ENCODE data around the gene ELAVL4. TPM values are rescaled to one million over a fixed set of nuclear protein-coding genes. Genes with fewer than 3 reads are reported as not detected.

Gene ELAVL4
- total RNA-seq, 1 donor from 2014 or later, result not detected

GRCh38 chr1:50246869-50247268 is 138.1 kb downstream of the ELAVL4 start:
- no peak overlapping the region for H3K4me3 Mint-ChIP-seq (ENCODE audit: unreplicated experiment)
- no peak for DNase-seq (ENCODE audit: low read depth)

DNA sequence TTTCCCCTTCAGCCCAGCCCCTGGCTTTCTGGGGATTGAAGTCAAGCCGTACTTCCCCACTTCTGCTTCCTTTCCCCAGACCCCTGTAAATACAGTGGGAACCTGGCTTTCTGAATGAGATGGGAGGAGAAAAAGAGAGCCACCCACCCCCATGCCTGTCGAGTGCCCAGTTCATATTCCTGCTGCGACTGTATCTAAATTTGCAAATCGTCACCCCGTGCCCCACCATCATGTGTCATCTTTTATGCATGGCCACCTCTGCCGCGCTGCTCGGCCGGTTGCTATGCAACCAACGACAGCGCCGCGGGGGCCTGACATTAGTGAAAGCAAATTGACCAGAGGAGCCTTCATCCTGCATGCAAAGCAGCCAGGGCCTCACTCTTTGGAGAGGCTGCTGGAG is 143.0 kb downstream of the ELAVL4 start:
- Histone ChIP-seq H3K9me3 (ENCODE audit: insufficient read depth, low read depth, low read length) (no peaks in the 10 kb centered on the region), H3K36me3 (ENCODE audit: insufficient read depth, low read length) (no peaks in the 10 kb centered on the region), H3K9ac (ENCODE audit: low read length) (no peak overlapping the region), H4K20me1 (ENCODE audit: insufficient read depth, low read length) (no peaks in the 10 kb centered on the region), H3K4me3 (ENCODE audit: insufficient read depth, low read depth, low read length) (no peak overlapping the region), H3K79me2 (ENCODE audit: insufficient read depth, low read length) (no peaks in the 10 kb centered on the region), H3K27me3 (ENCODE audit: insufficient read depth, low read length) (no peaks in the 10 kb centered on the region), H2AFZ (ENCODE audit: low read depth, low read length) (no peak overlapping the region), H3K27ac (ENCODE audit: low read depth, low read length) (no peak overlapping the region), H3K4me1 (ENCODE audit: insufficient read depth, low read length) (no peaks in the 10 kb centered on the region), H3K4me2 (ENCODE audit: low read length) (peak overlapping the region; percentile 33)
- TF ChIP-seq CTCF (IDR thresholded peaks at IDR 0.05; ENCODE audit: insufficient read depth, low read depth, low read length) (no peak), EZH2 (IDR thresholded peaks at IDR 0.05; ENCODE audit: insufficient read depth, low read length) (no peak)
- Mint-ChIP-seq H3K27ac (ENCODE audit: unreplicated experiment) (no peak overlapping the region), H3K36me3 (ENCODE audit: low read depth, unreplicated experiment) (no peaks in the 10 kb centered on the region), H3K9me3 (ENCODE audit: unreplicated experiment) (no peaks in the 10 kb centered on the region), H3K4me1 (ENCODE audit: low read depth, unreplicated experiment) (no peaks in the 10 kb centered on the region), H3K4me3 (ENCODE audit: unreplicated experiment) (no peak overlapping the region), H3K27me3 (ENCODE audit: low read depth, unreplicated experiment) (peaks cover 47% of the 10 kb centered on the region)
- FAIRE-seq (no peak), DNase-seq (ENCODE audit: low read depth) (no peak)

More at GRCh38 chr1:50246869-50247268, 138.1 kb downstream of the ELAVL4 start:
- H3K36me3 Mint-ChIP-seq (ENCODE audit: low read depth, unreplicated experiment), result no peaks in the 10 kb centered on the region
- Histone ChIP-seq H3K4me3 (ENCODE audit: insufficient read depth, low read depth, low read length) (no peak overlapping the region), H3K4me1 (ENCODE audit: insufficient read depth, low read length) (no peaks in the 10 kb centered on the region), H3K27me3 (ENCODE audit: insufficient read depth, low read length) (no peaks in the 10 kb centered on the region), H3K79me2 (ENCODE audit: insufficient read depth, low read length) (no peaks in the 10 kb centered on the region), H3K4me2 (ENCODE audit: low read length) (no peak overlapping the region), H3K36me3 (ENCODE audit: insufficient read depth, low read length) (no peaks in the 10 kb centered on the region), H4K20me1 (ENCODE audit: insufficient read depth, low read length) (no peaks in the 10 kb centered on the region), H3K9ac (ENCODE audit: low read length) (no peak overlapping the region), H3K27ac (ENCODE audit: low read depth, low read length) (no peak overlapping the region), H2AFZ (ENCODE audit: low read depth, low read length) (no peak overlapping the region), H3K9me3 (ENCODE audit: insufficient read depth, low read depth, low read length) (no peaks in the 10 kb centered on the region)
- FAIRE-seq, result no peak
- no peaks in the 10 kb centered on the region for H3K9me3 Mint-ChIP-seq (ENCODE audit: unreplicated experiment)
- H3K27me3 Mint-ChIP-seq (ENCODE audit: low read depth, unreplicated experiment), result peaks cover 29% of the 10 kb centered on the region
- no peaks in the 10 kb centered on the region for H3K4me1 Mint-ChIP-seq (ENCODE audit: low read depth, unreplicated experiment)
- no peak for TF ChIP-seq EZH2 (IDR thresholded peaks at IDR 0.05; ENCODE audit: insufficient read depth, low read length)
- H3K27ac Mint-ChIP-seq (ENCODE audit: unreplicated experiment), result no peak overlapping the region

DNA sequence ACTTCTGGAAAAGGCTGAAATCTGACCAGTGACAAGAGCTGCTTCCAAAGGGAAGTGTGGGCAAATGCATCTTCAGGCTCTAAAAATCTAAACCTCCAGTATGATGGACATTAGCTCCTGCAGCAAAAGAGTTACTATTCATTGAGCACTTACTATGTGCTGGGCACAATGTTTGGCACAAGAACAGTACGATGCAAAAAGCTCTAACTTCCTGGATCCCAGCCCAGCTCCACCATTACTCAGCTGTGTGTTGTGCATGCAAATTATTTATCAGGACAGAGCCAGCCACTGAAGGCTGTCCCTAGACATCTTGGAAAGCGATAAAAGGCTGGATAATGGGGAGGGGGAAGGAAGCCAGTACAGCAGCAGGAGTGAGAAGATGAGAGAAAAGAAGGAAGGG is 143.5 kb downstream of the ELAVL4 start:
- Histone ChIP-seq H3K36me3 (ENCODE audit: insufficient read depth, low read length) (no peaks in the 10 kb centered on the region), H2AFZ (ENCODE audit: low read depth, low read length) (no peak overlapping the region), H3K4me3 (ENCODE audit: insufficient read depth, low read depth, low read length) (no peak overlapping the region), H3K9ac (ENCODE audit: low read length) (no peak overlapping the region), H3K27me3 (ENCODE audit: insufficient read depth, low read length) (no peaks in the 10 kb centered on the region), H4K20me1 (ENCODE audit: insufficient read depth, low read length) (no peaks in the 10 kb centered on the region), H3K4me1 (ENCODE audit: insufficient read depth, low read length) (no peaks in the 10 kb centered on the region), H3K4me2 (ENCODE audit: low read length) (peak overlapping the region; percentile 33), H3K27ac (ENCODE audit: low read depth, low read length) (no peak overlapping the region), H3K79me2 (ENCODE audit: insufficient read depth, low read length) (no peaks in the 10 kb centered on the region), H3K9me3 (ENCODE audit: insufficient read depth, low read depth, low read length) (no peaks in the 10 kb centered on the region)
- H3K4me3 Mint-ChIP-seq (ENCODE audit: unreplicated experiment), result no peak overlapping the region
- H3K27ac Mint-ChIP-seq (ENCODE audit: unreplicated experiment), result no peak overlapping the region
- FAIRE-seq (no peak), DNase-seq (ENCODE audit: low read depth) (no peak)
- H3K4me1 Mint-ChIP-seq (ENCODE audit: low read depth, unreplicated experiment), result no peaks in the 10 kb centered on the region
- H3K36me3 Mint-ChIP-seq (ENCODE audit: low read depth, unreplicated experiment), result no peaks in the 10 kb centered on the region
- H3K9me3 Mint-ChIP-seq (ENCODE audit: unreplicated experiment), result no peaks in the 10 kb centered on the region
- H3K27me3 Mint-ChIP-seq (ENCODE audit: low read depth, unreplicated experiment), result peaks cover 50% of the 10 kb centered on the region
- TF ChIP-seq CTCF (IDR thresholded peaks at IDR 0.05; ENCODE audit: insufficient read depth, low read depth, low read length) (no peak), EZH2 (IDR thresholded peaks at IDR 0.05; ENCODE audit: insufficient read depth, low read length) (no peak)

Other genes starting within 250 kb of the ELAVL4 start
- not detected in 2 replicates for gene AGBL4, start 85.0 kb upstream of the ELAVL4 start, total RNA-seq